Ishikawa (cell line): ENCODE results near the gene RBL2.

Experiments used
- CEBPB ChIP-seq: IDR thresholded peaks from 2 replicates; pipeline ENCODE4 v1.6.1; 2012
- CREB1 ChIP-seq: IDR thresholded peaks from 2 replicates; pipeline ENCODE4 v1.6.1; 2012; ENCODE audit warnings: low read depth
- EGR1 ChIP-seq: IDR thresholded peaks from 2 replicates; pipeline ENCODE4 v1.6.1; 2012
- EP300 ChIP-seq: IDR thresholded peaks from 2 replicates; pipeline ENCODE4 v1.6.1; 2012; ENCODE audit warnings: borderline replicate concordance
- FOXM1 ChIP-seq: IDR thresholded peaks from 2 replicates; pipeline ENCODE4 v1.6.1; 2012; ENCODE audit warnings: low read depth, borderline replicate concordance
- MAX ChIP-seq: IDR thresholded peaks from 2 replicates; pipeline ENCODE4 v1.6.1; 2012
- NFIC ChIP-seq: IDR thresholded peaks from 2 replicates; pipeline ENCODE4 v1.6.1; 2012
- RAD21 ChIP-seq: IDR thresholded peaks from 2 replicates; pipeline ENCODE4 v1.6.1; 2012; ENCODE audit warnings: low read depth
- REST ChIP-seq: IDR thresholded peaks from 2 replicates; pipeline ENCODE4 v1.6.1; 2012; ENCODE audit warnings: low read depth, mild to moderate bottlenecking
- TAF1 ChIP-seq: IDR thresholded peaks from 2 replicates; pipeline ENCODE4 v1.6.1; 2012; ENCODE audit warnings: low read depth, mild to moderate bottlenecking
- TCF12 ChIP-seq: IDR thresholded peaks from 2 replicates; pipeline ENCODE4 v1.6.1; 2012; ENCODE audit warnings: low read depth
- TEAD4 ChIP-seq: IDR thresholded peaks from 2 replicates; pipeline ENCODE4 v1.6.1; 2012
- USF1 ChIP-seq: IDR thresholded peaks from 2 replicates; pipeline ENCODE4 v1.6.1; 2012
- YY1 ChIP-seq: IDR thresholded peaks from 2 replicates; pipeline ENCODE4 v1.6.1; 2012; ENCODE audit warnings: low read depth
- ZBTB7A ChIP-seq: IDR thresholded peaks from 2 replicates; pipeline ENCODE4 v1.6.1; 2012; ENCODE audit warnings: low read depth

Gene RBL2

GRCh38 chr16:53528797-53529196 lies 94.5 kb downstream of the RBL2 start:
- no peak for TF ChIP-seq MAX
- no peak for TF ChIP-seq YY1
- no peak for TF ChIP-seq RAD21
- no peak for TF ChIP-seq REST
- no peak for TF ChIP-seq CREB1
- no peak for TF ChIP-seq TCF12
- TF ChIP-seq EP300 = no peak

GRCh38 chr16:53529513-53529912 lies 95.2 kb downstream of the RBL2 start:
- TF ChIP-seq EGR1 = no peak
- no peak for TF ChIP-seq CREB1
- TF ChIP-seq YY1 = no peak
- no peak for TF ChIP-seq TAF1
- no peak for TF ChIP-seq TCF12
- TF ChIP-seq MAX = no peak
- no peak for TF ChIP-seq FOXM1
- no peak for TF ChIP-seq CEBPB

GRCh38 chr16:53530046-53530445 lies 95.8 kb downstream of the RBL2 start:
- TF ChIP-seq MAX (no peak), NFIC (no peak), YY1 (no peak), EP300 (no peak), TCF12 (no peak), CEBPB (no peak), REST (no peak), EGR1 (no peak), RAD21 (no peak), TAF1 (no peak), FOXM1 (no peak), TEAD4 (no peak), USF1 (no peak), CREB1 (no peak)

GRCh38 chr16:53530741-53531140 lies 96.5 kb downstream of the RBL2 start:
- TF ChIP-seq NFIC = no peak
- no peak for TF ChIP-seq EGR1
- no peak for TF ChIP-seq YY1
- TF ChIP-seq CEBPB = no peak
- no peak for TF ChIP-seq REST
- TF ChIP-seq TCF12 = no peak
- no peak for TF ChIP-seq ZBTB7A
- TF ChIP-seq RAD21 = no peak

GRCh38 chr16:53534206-53534605 lies 99.9 kb downstream of the RBL2 start:
- no peak for TF ChIP-seq REST
- no peak for TF ChIP-seq USF1
- no peak for TF ChIP-seq TAF1
- no peak for TF ChIP-seq CEBPB
- TF ChIP-seq EP300 = no peak
- TF ChIP-seq TCF12 = no peak
- no peak for TF ChIP-seq ZBTB7A
- no peak for TF ChIP-seq FOXM1
- TF ChIP-seq EGR1 = no peak
- TF ChIP-seq RAD21 = no peak
- no peak for TF ChIP-seq NFIC
- no peak for TF ChIP-seq CREB1
- TF ChIP-seq TEAD4 = no peak
